ENCODE results near the gene TULP3.

TULP3 gene

GRCh38 chr12:2877047-2877952 is 13.4 kb upstream of the TULP3 start, which contains the start of the genes FOXM1 and RHNO1:
TSS of gene FOXM1 (minus strand) at chr12:2877174. CDS start at chr12:2874478, 2,696 bp downstream.
TSS of gene RHNO1 (plus strand) at chr12:2877223. CDS start at chr12:2885367, 8,144 bp downstream.
- DNase-seq: peak; percentile 84

DNA sequence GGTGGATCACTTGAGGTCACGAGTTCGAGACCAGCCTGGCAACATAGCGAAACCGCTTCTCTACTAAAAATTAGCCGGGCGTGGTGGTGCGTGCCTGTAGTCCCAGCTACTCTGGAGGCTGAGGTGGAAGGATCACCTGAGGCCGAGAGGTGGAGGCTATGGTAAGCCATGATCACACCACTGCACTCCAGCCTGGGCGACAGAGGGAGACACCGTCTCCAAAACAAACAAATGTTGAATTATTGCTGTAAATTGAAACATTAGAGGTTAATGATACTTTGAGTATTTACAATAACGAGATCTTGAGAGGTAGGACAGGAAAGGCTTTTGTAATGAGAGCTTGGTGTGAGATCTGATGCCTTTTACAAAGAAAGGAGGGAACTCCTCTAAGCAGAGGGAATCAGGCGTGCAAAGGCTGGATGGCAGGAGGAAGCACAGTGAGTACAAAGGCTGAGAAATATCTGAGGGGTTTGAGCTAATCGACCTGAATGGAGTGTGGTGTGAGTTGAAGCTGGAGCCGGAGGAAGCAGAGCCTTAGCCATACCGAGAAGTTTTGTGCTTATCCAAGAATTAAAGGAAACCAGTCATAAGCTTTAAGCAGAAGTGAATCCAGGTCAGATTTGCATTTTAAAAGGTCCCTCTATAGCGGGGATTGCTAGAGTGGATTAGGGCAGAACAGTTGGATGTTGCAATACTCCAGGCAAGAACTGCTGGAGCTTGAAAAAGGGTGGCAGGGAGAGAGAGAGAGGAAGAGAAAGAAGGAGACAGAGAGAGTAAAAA is 12.5 kb upstream of the TULP3 start:
- peak; percentile 13 for DNase-seq

- DNase-seq: peak; percentile 13
Measured at GRCh38 chr12:2879853-2880252, 10.8 kb upstream of the TULP3 start.

DNA sequence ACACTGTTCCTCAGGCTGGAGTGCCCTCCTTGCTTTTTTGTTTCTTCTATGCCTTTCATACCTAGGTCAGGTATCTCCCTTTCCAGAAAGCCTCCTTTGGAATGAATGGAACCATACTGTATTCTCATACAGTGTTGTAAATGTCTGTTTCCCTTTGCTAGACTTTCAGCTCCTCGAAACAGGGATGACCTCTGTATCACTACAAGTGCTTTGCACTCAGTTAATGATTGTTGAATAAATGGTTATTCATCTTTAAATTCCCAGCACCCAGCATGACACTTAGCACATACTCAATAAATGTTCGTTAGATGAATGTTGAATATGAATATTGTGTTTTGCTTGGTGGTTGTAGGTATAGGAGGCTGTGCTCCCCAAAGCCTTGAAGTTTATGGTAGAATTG is 5.9 kb upstream of the TULP3 start:
- no peak for DNase-seq

GRCh38 chr12:2886768-2887450 is 3.8 kb upstream of the TULP3 start:
- DNase-seq: no peak

GRCh38 chr12:2890001-2890387 is 697 bp upstream of the TULP3 start:
- DNase-seq: no peak

DNA sequence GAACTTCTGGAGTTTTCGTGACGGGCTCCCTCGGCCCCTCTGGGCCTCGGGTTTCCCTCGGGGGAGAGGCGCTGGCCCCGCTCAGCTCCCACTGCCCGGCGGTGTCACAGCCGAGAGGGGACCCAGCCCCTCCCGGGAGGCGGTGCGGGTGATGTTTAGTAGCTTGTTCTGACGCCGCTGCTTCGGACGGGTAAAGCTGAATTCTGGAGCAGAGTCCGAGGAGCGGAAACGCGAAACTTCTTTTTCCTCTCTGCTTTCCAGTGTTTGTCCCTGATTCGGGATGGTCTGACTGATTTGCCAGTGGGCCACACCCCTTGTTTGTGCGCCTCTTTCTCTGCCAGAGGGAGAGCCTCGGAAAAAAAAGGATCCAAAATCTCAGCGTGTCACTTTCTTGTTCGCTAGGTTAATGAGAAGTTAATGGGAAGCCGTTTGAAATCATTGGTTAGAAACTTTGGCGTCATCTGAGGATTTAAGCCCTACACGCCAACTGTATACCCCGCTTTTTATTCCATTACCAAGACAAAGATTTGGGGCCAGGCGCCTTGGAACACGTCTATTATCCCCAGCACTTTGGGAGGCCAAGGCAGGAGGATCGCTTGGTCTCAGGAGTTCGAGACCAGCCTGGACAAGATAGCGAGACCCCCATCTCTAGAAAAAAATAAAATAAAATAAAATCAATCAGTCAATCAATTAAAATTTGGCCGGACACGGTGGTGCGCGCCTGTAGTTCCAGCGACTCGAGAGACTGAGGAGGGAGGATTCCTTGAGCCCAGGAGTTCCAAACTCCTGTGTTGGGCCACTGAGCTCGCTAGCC is 756 bp downstream of the TULP3 start:
- DNase-seq: peak; percentile 17

- DNase-seq: no peak
Measured at GRCh38 chr12:2892246-2892645, 1.6 kb downstream of the TULP3 start.

DNA sequence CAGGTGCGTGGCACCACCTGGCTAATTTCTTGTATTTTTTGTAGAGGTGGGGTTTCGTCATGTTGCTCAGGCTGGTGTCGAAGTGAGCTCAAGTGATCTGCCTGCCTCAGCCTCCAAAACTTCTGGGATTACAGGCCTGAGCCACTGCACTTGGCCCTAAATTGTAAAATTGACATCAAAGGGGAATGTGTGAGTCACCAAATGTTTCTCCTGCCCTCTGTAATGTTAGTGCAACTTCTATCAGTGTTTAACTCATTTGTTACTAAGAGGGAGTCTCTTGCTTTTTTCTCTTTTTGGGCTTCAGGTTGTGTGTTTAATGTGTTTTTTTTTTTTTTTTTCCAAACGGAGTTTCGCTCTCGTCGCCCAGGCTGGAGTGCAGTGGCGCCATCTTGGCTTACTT is 2.3 kb downstream of the TULP3 start:
- no peak for DNase-seq

DNA sequence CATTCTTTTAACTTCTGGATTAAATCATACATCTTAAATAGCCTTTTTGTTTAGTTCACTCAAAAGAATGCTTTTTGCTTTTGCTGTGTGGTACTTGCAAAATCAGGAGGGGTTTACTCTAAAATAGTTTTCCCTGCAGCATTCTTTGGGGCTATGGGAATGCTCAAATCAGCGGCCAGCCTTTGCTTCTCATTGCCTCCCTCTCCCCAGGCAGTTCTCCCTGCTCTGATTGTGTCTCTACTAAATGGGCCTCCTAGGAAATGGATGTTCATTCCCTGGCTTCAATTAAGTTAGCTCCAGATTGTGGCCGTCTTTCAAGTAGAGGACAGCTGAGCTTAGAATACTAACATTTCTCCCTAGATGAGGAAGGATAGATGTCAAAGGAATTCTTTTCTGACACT is 4.4 kb downstream of the TULP3 start:
- no peak for DNase-seq

GRCh38 chr12:2895511-2895910 is 4.8 kb downstream of the TULP3 start:
- no peak for DNase-seq

- no peak for DNase-seq
Measured at GRCh38 chr12:2897418-2897817, 6.7 kb downstream of the TULP3 start.

DNA sequence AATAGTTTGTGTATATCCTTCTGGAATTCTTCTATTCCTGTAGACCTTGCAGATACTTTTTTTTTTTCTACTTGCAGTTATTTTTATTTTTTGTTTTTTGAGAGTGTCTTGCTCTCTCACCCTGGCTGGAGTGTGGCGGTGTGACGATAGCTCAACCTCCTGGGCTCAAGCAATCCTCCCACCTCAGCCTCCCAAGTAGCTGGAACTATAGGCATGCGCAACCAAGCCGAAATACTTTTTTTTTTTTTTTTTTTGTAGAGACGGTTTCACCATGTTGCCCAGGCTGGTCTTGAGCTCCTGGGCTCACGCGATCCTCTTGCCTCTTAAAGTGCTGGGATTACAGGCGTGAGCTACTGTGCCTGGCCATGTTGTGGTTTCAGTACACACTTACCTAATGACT is 10.0 kb downstream of the TULP3 start:
- no peak for DNase-seq

DNA sequence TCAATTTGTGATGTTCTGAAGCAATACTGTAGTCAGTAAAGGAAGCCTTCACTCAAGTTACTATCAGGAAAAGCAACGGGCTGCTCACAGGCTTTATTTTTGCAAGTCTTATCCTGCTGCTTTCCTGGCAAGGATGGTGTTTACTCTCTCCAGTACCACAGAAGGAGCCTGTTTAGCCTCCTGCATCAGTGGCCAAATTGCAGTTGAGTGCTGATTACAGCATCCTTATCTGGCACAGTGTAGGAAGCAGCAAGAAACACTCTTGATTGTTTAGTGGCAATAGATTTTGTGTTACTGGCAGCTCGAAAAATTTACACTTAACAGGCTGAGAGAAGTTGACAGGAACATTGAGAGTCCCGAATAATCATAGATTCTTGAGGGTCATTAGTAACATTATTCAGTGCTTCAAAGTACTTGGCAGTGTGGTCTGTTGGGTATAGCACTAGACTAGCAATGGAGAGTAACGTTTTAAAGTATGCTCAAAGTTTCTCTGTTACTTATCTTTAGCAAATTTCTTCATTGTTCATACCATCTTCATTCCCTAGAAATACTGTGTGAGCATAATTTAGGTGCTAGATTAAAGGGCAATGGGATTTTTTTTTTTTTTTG is 11.7 kb downstream of the TULP3 start:
- DNase-seq: no peak

DNA sequence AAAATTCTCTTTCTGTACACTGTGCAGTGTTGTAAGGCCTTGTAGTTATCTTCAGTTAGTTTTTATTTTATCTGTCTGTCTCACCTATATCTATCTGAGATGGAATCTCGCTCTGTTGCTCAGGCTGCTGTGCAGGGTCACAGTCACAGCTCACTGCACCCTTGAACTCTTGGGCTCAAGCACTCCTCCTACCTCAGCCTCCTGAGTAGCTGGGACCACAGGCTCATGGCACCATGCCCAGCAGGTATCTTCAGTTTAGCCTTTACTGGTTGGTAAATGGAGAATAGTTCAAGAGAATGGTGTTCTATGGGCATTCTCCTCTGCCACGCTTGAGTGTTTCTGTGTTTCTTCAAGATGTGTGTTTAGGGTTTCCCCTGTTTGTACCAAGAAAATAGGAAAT is 13.6 kb downstream of the TULP3 start:
- no peak for DNase-seq

DNA sequence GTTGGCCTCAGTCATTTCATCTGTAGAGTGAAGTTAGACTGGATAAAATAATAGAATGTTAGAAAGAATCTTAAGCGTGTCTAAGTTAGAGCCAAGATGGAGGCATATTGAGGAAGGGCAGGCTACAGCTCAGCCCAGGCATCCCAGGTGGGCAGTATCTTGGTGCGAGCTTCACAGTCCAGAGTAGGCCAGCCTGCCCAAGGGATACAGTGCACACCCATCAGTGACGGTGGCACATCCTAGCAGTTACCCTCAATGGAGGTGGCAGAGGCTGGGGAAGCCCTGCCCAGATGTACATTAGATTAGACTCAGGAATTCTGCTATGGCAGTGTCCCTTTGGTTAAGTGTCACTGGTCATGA is 21.5 kb downstream of the TULP3 start:
- DNase-seq: no peak

- no peak for DNase-seq
Measured at GRCh38 chr12:2919249-2919648, 28.6 kb downstream of the TULP3 start.

DNA sequence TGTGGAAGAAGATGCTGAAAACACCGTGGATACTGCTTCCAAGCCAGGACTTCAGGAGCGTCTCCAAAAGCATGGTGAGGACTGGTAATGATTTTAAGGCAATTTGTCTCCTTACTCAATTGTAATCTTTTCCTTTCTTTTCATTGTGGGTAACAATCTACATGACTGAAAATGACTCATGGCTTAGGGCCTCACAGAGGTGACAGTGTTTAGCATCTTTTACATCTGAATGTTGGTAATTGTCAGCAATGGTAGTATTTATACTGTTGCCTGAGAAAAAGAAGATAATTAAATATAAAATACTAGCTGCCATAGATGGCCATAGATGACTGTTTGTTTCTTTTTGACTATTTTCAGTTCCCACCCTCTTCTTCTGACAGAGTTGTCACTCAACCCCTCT is 31.6 kb downstream of the TULP3 start:
- no peak for DNase-seq

DNA sequence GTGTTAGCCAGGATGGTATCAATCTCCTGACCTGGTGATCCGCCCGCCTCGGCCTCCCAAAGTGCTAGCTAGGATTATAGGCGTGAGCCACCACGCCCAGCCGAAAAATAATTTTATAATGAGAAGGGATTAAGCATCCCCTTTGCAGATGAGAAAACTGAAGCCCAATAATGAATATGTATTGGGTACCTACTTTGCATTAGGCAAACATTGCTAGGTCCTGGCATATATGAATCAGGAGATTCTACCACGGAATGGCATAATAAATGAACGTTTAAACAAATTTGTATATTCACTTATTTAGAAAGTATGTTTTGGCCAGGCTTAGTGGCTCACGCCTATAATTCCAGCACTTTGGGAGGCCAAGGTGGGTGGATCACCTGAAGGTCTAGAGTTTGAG is 32.4 kb downstream of the TULP3 start:
- DNase-seq: no peak

DNA sequence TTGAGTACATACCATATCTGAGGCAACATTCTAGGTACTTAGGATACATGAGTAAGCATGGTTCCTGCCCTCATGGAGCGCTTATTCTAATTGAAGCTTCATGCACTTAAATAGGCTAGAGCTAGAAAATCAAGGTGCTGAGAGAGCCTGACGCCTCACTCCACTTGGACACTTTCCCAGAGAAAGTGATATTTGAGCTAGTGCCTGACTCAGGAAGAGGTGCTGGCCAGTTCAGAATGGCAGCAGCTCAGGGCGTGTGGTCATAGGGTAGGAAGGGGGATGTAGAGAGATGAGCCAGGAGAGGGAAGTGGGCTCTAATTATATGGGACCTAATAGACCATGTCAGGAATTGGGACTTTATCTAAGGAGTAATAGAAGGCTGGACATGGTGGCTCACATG is 33.3 kb downstream of the TULP3 start:
- no peak for DNase-seq

DNA sequence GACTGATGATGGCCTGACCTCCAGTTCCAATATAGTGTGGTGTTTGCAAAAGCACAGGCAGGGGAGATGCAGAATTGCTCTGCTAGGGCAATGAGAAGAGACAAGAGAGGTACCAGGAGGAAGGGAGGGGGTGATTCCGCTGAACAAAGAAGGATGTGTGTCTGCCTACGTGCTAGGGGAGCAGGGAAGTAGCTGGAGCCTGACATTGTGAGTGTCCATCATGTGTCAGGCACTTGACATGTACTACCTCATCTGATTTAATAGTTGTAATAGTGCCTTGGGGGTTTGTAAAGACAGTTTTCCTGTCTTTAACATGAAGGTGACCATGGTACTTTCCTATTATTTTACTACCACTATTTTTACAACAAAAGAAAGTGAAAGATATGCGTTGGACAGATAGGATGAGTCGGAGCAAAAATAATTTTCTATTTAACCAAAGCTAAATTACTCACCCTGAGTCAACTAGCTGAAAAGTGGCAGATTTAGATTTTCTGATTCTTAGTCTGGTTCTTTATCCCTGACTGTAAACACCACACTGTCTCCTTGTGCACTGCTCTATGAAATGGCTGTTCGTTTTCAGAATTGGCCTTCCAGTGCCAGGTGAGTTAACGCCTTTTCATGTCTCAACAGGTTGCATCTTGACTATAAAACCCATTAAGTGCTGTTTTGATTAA is 34.8 kb downstream of the TULP3 start:
- no peak for DNase-seq

DNA sequence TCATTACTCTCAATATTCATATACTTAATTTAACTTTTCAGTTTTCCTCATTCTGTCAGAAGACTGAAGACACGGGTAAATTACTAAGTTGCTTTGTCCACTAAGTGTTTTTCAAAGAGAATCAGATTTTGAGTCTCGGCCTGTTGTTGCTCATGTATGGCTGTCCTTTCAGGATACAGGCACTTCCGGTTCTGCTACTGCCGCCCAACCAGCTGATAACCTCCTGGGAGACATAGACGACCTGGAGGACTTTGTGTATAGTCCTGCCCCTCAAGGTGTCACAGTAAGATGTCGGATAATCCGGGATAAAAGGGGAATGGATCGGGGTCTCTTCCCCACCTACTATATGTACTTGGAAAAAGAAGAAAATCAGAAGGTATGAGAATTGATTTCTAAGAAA is 40.2 kb downstream of the TULP3 start:
- no peak for DNase-seq

All from CD4-positive, alpha-beta T cell treated with Interleukin-4 for 4 hours (primary cell).